GM23338 (cell line): ENCODE data around the gene NF1. TPM values are rescaled to one million over a fixed set of nuclear protein-coding genes. Genes with fewer than 3 reads are reported as not detected.

Experiments used
- ATAC-seq: fragments of 200-7000 bp; cut with Tn5 transposase; 3 replicates; pipeline ENCODE4 v1.9.1; 2020
- DNase-seq: peaks from one replicate; pipeline ENCODE4 v3.0.0-alpha.2; 2015; ENCODE audit warnings: low spot score
- H2AFZ ChIP-seq: fragments of 200-600 bp; sonication (generic); 2 replicates; pipeline ENCODE4 v1.8.0; 2016; ENCODE audit warnings: antibody characterized with exemption, mild to moderate bottlenecking, moderate library complexity
- H3F3A ChIP-seq: fragments of 200-600 bp; sonication (generic); replicated peaks from 2 replicates; pipeline ENCODE4 v1.8.0; 2017; ENCODE audit warnings: antibody characterized with exemption, mixed run types, low read depth
- H3K27ac ChIP-seq: fragments of 200-600 bp; sonication (generic); 2 replicates; pipeline ENCODE4 v1.6.1; 2016; ENCODE audit warnings: low read depth
- H3K27me3 ChIP-seq: fragments of 200-600 bp; sonication (generic); 2 replicates; pipeline ENCODE4 v1.8.0; 2016; ENCODE audit warnings: mild to moderate bottlenecking, mixed run types, moderate library complexity; ENCODE audit not compliant: insufficient read depth
- H3K36me3 ChIP-seq: fragments of 200-600 bp; sonication (generic); 2 replicates; pipeline ENCODE4 v1.8.0; 2016; ENCODE audit warnings: mild to moderate bottlenecking; ENCODE audit not compliant: insufficient read depth
- H3K4me1 ChIP-seq: fragments of 200-600 bp; sonication (generic); 2 replicates; pipeline ENCODE4 v1.8.0; 2016; ENCODE audit warnings: mild to moderate bottlenecking, moderate library complexity; ENCODE audit not compliant: insufficient read depth
- H3K4me2 ChIP-seq: fragments of 200-600 bp; sonication (generic); 2 replicates; pipeline ENCODE4 v1.7.1; 2017; ENCODE audit warnings: mixed run types
- H3K4me3 ChIP-seq: fragments of 200-600 bp; sonication (generic); 2 replicates; pipeline ENCODE4 v1.6.1; 2016; ENCODE audit warnings: mixed run types
- H3K79me2 ChIP-seq: fragments of 200-600 bp; sonication (generic); replicated peaks from 2 replicates; pipeline ENCODE4 v1.8.0; 2017; ENCODE audit warnings: mild to moderate bottlenecking; ENCODE audit not compliant: insufficient read depth
- H3K9me2 ChIP-seq: fragments of 200-600 bp; sonication (generic); 2 replicates; pipeline ENCODE4 v1.8.0; 2017; ENCODE audit not compliant: insufficient read depth
- H4K20me1 ChIP-seq: fragments of 200-600 bp; sonication (generic); replicated peaks from 2 replicates; pipeline ENCODE4 v1.8.0; 2017; ENCODE audit warnings: mild to moderate bottlenecking; ENCODE audit not compliant: insufficient read depth
- H3K27ac Mint-ChIP-seq: 2 replicates; pipeline ENCODE4 v1.8.0; 2020; ENCODE audit warnings: inconsistent platforms, mild to moderate bottlenecking, moderate library complexity, mixed read lengths
- H3K27me3 Mint-ChIP-seq: 3 replicates; pipeline ENCODE4 v1.8.0; 2022; ENCODE audit warnings: low read depth, mild to moderate bottlenecking, moderate library complexity, mixed read lengths, inconsistent platforms; ENCODE audit not compliant: insufficient read depth, poor library complexity
- H3K36me3 Mint-ChIP-seq: 3 replicates; pipeline ENCODE4 v1.8.0; 2021; ENCODE audit warnings: low read depth, mild to moderate bottlenecking, inconsistent platforms, moderate library complexity, mixed read lengths
- H3K4me1 Mint-ChIP-seq: 3 replicates; pipeline ENCODE4 v1.8.0; 2020; ENCODE audit warnings: mild to moderate bottlenecking, inconsistent platforms, mixed read lengths
- H3K4me3 Mint-ChIP-seq: 3 replicates; pipeline ENCODE4 v1.8.0; 2021; ENCODE audit warnings: moderate library complexity, mild to moderate bottlenecking, inconsistent platforms, mixed read lengths
- H3K9me3 Mint-ChIP-seq: 3 replicates; pipeline ENCODE4 v1.8.0; 2020; ENCODE audit warnings: moderate library complexity, mild to moderate bottlenecking, inconsistent platforms, mixed read lengths
- CREB1 ChIP-seq: fragments of 250-450 bp; sonication (Bioruptor Pico); IDR thresholded peaks from 2 replicates; pipeline ENCODE4 v1.5.0; 2020; ENCODE audit warnings: low read depth, mild to moderate bottlenecking, moderate library complexity
- CTCF ChIP-seq, 2 experiments: fragments of 200-600 bp in 1 of 2; sonication (generic) in 1 of 2; conservative IDR thresholded peaks; 2 replicates each; pipeline versions ENCODE4 v1.5.1 to v1.6.1; 2016 to 2017; ENCODE audit warnings: antibody characterized with exemption in 2 of 2, low read depth in 2 of 2, mild to moderate bottlenecking in 2 of 2, moderate library complexity in 1 of 2
- ETS1 ChIP-seq: IDR thresholded peaks from 2 replicates; pipeline ENCODE4 v1.6.1; 2016; ENCODE audit warnings: antibody characterized with exemption
- EZH2 ChIP-seq: fragments of 200-600 bp; sonication (generic); IDR thresholded peaks from one replicate; pipeline ENCODE4 v1.8.0; 2017; ENCODE audit warnings: antibody characterized with exemption, mild to moderate bottlenecking, low read depth; ENCODE audit not compliant: unreplicated experiment
- JUNB ChIP-seq: IDR thresholded peaks from one replicate; pipeline ENCODE4 v1.6.1; 2016; ENCODE audit warnings: antibody characterized with exemption; ENCODE audit not compliant: unreplicated experiment
- REST ChIP-seq: IDR thresholded peaks from one replicate; pipeline ENCODE4 v1.6.1; 2018; ENCODE audit warnings: antibody characterized with exemption; ENCODE audit not compliant: unreplicated experiment
- ZNF462 ChIP-seq: fragments of 250-450 bp; sonication (Bioruptor Pico); IDR thresholded peaks from 2 replicates; pipeline ENCODE4 v1.5.0; 2020; ENCODE audit warnings: mild to moderate bottlenecking, moderate library complexity
- polyA plus RNA-seq: library from polyadenylated mRNA; unstranded; fragments of >200 nt; fragmentation: Nextera tagmentation; extraction: Ambion mirVana; gene quantifications from 2 replicates; pipeline ENCODE4 v1.2.1, GENCODE V29; 2016
- total RNA-seq: library from RNA; depleted of rRNA; stranded (reverse); fragments of >200 nt; shearing (Covaris generic); gene quantifications from 2 replicates; pipeline ENCODE4 v1.2.3, GENCODE V29; 2014

The NF1 gene
- total and polyA plus RNA-seq, 2 experiments from 2014 or later = 16.3 to 49.7 TPM

- TF ChIP-seq CTCF (conservative IDR thresholded peaks at IDR 0.05; ENCODE audit: low read depth in 2 of 2) = no peak
- no peak for TF ChIP-seq REST
- no peak for TF ChIP-seq JUNB
- TF ChIP-seq CREB1 = no peak
- TF ChIP-seq ETS1 = no peak
These were observed 295.0 kb downstream of the NF1 start (continued) for GRCh38 chr17:31389657-31390381.

GRCh38 chr17:31390426-31390747, 295.6 kb downstream of the NF1 start:
- Mint-ChIP-seq H3K4me1 (peaks cover 13% of the 10 kb centered on the region), H3K36me3 (no peaks in the 10 kb centered on the region; the same call in 2 of the 3 replicates)

More at GRCh38 chr17:31390426-31390747, 295.6 kb downstream of the NF1 start:
- Histone ChIP-seq H3K4me3 (peak overlapping the region; percentile 67; the same call in 1 of the 2 replicates), H3K36me3 (no peaks in the 10 kb centered on the region), H3K9me2 (no peaks in the 10 kb centered on the region), H3F3A (peaks cover 9% of the 10 kb centered on the region; the same call in 1 of the 2 replicates), H3K27me3 (peaks cover 32% of the 10 kb centered on the region), H3K79me2 (no peaks in the 10 kb centered on the region), H2AFZ (0 out of 2 replicates have a peak overlapping the region, but pooled peaks have one; percentile 91), H4K20me1 (no peaks in the 10 kb centered on the region; the same call in 1 of the 2 replicates), H3K27ac (no peak overlapping the region), H3K4me2 (peak overlapping the region; percentile 81), H3K4me1 (peaks cover 7% of the 10 kb centered on the region; the same call in 1 of the 2 replicates)
- TF ChIP-seq EZH2 (no peak), ZNF462 (CRISPR knock-in tag) (no peak)
- no peak overlapping the region for H3K27ac Mint-ChIP-seq
- H3K9me3 Mint-ChIP-seq = no peaks in the 10 kb centered on the region
- ATAC-seq = no peak; the same call in 2 of the 3 replicates
- H3K27me3 Mint-ChIP-seq = peaks cover 34% of the 10 kb centered on the region
- no peak for DNase-seq
- H3K4me3 Mint-ChIP-seq = peak overlapping the region; percentile 79
